Vagina (tissue), 2 donors: ENCODE data around the gene KCNF1.

Experiments
- POLR2AphosphoS5 ChIP-seq, 2 donors: sonication (generic); formaldehyde crosslinking; IDR thresholded peaks; one replicate each; pipeline ENCODE4 v1.9.0; 2017; ENCODE audit warnings: antibody characterized with exemption in 2 of 2, mild to moderate bottlenecking in 2 of 2, low read depth in 1 of 2; ENCODE audit not compliant: insufficient read depth in 1 of 2
- TF ChIP-seq, protein P1 (sequence below), 3 experiments: fragments of 450-650 bp in 2 of 3; fragments of 200-600 bp in 1 of 3; sonication (generic) in 1 of 3; IDR thresholded peaks; one replicate each; pipeline ENCODE4 v1.5.1; 2017 to 2019; ENCODE audit warnings: antibody characterized with exemption in 3 of 3, mild to moderate bottlenecking in 2 of 3, moderate library complexity in 2 of 3

GRCh38 chr2:10900216-10901109 lies 11.3 kb upstream of the KCNF1 start:
- TF ChIP-seq, protein P1, sequence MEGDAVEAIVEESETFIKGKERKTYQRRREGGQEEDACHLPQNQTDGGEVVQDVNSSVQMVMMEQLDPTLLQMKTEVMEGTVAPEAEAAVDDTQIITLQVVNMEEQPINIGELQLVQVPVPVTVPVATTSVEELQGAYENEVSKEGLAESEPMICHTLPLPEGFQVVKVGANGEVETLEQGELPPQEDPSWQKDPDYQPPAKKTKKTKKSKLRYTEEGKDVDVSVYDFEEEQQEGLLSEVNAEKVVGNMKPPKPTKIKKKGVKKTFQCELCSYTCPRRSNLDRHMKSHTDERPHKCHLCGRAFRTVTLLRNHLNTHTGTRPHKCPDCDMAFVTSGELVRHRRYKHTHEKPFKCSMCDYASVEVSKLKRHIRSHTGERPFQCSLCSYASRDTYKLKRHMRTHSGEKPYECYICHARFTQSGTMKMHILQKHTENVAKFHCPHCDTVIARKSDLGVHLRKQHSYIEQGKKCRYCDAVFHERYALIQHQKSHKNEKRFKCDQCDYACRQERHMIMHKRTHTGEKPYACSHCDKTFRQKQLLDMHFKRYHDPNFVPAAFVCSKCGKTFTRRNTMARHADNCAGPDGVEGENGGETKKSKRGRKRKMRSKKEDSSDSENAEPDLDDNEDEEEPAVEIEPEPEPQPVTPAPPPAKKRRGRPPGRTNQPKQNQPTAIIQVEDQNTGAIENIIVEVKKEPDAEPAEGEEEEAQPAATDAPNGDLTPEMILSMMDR (IDR thresholded peaks at IDR 0.05) = no peak
- TF ChIP-seq POLR2AphosphoS5 (IDR thresholded peaks at IDR 0.05; ENCODE audit: insufficient read depth in 1 of 2, low read depth in 1 of 2) = no peak
